Neural progenitor cell (in vitro differentiated cells): ENCODE results near the gene ELF5.

Experiments used
- CTCF ChIP-seq: fragments of 200-600 bp; sonication (generic); IDR thresholded peaks from 2 replicates; pipeline ENCODE4 v1.5.1; 2017; ENCODE audit warnings: antibody characterized with exemption, mild to moderate bottlenecking
- EZH2 ChIP-seq: fragments of 200-600 bp; sonication (generic); IDR thresholded peaks from 2 replicates; pipeline ENCODE4 v1.6.1; 2017; ENCODE audit warnings: antibody characterized with exemption, mild to moderate bottlenecking, moderate library complexity

- TF ChIP-seq CTCF, result no peak
- TF ChIP-seq EZH2, result no peak
Measured at GRCh38 chr11:34444428-34444827, 69.2 kb downstream of the ELF5 start.
